ENCODE data around the gene MBD4. TPM values are rescaled to one million over a fixed set of nuclear protein-coding genes. Genes with fewer than 3 reads are reported as not detected.

The MBD4 gene
- total and polyA plus RNA-seq, 10 of the 15 experiments (the other 5 are each of a cell fraction or from before 2014, with no cell fraction given): 17.7 to 59.0 (median 49.0) TPM

- ATAC-seq (no peak), FAIRE-seq (no peak), DNase-seq (ENCODE audit: low read depth, low spot score) (no peak)
- ChIA-PET RAD21 (ENCODE audit: unreplicated experiment) (no interaction called here), SMC1A (ENCODE audit: uncharacterized antibody, unreplicated experiment) (no interaction called here), CTCF (no interaction called here), POLR2A (no interaction called here)
- Histone ChIP-seq H3K36me3 (ENCODE audit: control insufficient read depth in 2 of 2, insufficient read depth in 2 of 2, low read length in 1 of 2) (peaks cover 0 to 3% of the 10 kb centered on the region in 2 experiments; a peak in 2 of 4 replicates), H2AFZ (ENCODE audit: control insufficient read depth, low read depth, low read length) (no peak overlapping the region), H3K4me3 (no peak overlapping the region), H3K4me1 (ENCODE audit: control insufficient read depth, insufficient read depth, low read length) (peaks cover 15% of the 10 kb centered on the region), H3K9me3 (replicated peaks; ENCODE audit: control insufficient read depth, insufficient read depth, low read length) (no peaks in the 10 kb centered on the region), H3K79me2 (ENCODE audit: control insufficient read depth, insufficient read depth, low read length) (no peaks in the 10 kb centered on the region), H4K20me1 (ENCODE audit: control insufficient read depth, insufficient read depth) (no peaks in the 10 kb centered on the region), H3K27me3 (replicated peaks in 1 of 2; ENCODE audit: control insufficient read depth in 2 of 2, insufficient read depth in 2 of 2, low read length in 1 of 2) (no peaks in the 10 kb centered on the region), H3K27ac (ENCODE audit: control insufficient read depth, insufficient read depth) (no peak overlapping the region), H3K9ac (ENCODE audit: control insufficient read depth, insufficient read depth, low read length) (no peak overlapping the region), H3K4me2 (ENCODE audit: control insufficient read depth, insufficient read depth) (no peak overlapping the region)
- in situ Hi-C loops (cut with MboI): no loop called here
- intact Hi-C loops (cut with micrococcal nuclease; ENCODE audit: unreplicated experiment): no loop called here
- TF ChIP-seq IRF4 (IDR thresholded peaks at IDR 0.05; ENCODE audit: low read depth, low read length) (no peak), TARDBP (IDR thresholded peaks at IDR 0.05; ENCODE audit: borderline replicate concordance) (no peak), BHLHE40 (IDR thresholded peaks at IDR 0.05; ENCODE audit: borderline replicate concordance in 1 of 2, low read depth in 2 of 2, low read length in 1 of 2) (no peak), KDM1A (IDR thresholded peaks at IDR 0.05; ENCODE audit: borderline replicate concordance) (no peak), NR2C1 (IDR thresholded peaks at IDR 0.05) (no peak), FOXK2 (IDR thresholded peaks at IDR 0.05) (no peak), CTCF (IDR thresholded peaks at IDR 0.05 in 2 of 3, conservative IDR thresholded peaks at IDR 0.05 in 1 of 3; ENCODE audit: control insufficient read depth in 2 of 3, extremely low read depth in 1 of 3, insufficient read depth in 1 of 3, low read depth in 3 of 3, low read length in 3 of 3) (no peak), EZH2 (IDR thresholded peaks at IDR 0.05; ENCODE audit: borderline replicate concordance, control insufficient read depth, low read depth, low read length) (no peak), NFXL1 (IDR thresholded peaks at IDR 0.05; ENCODE audit: borderline replicate concordance) (no peak), TAF1 (IDR thresholded peaks at IDR 0.05; ENCODE audit: borderline replicate concordance, low read depth, low read length) (no peak), CREB1 (IDR thresholded peaks at IDR 0.05; ENCODE audit: low read depth) (no peak), YY1 (IDR thresholded peaks at IDR 0.05; ENCODE audit: low read depth, low read length) (no peak), SREBF1 (IDR thresholded peaks at IDR 0.05; ENCODE audit: low read length) (no peak), SMAD1 (IDR thresholded peaks at IDR 0.05; ENCODE audit: low read depth, partially characterized antibody) (no peak), ZNF207 (IDR thresholded peaks at IDR 0.05; ENCODE audit: borderline replicate concordance) (no peak)
- TF ChIP-seq, protein P1, sequence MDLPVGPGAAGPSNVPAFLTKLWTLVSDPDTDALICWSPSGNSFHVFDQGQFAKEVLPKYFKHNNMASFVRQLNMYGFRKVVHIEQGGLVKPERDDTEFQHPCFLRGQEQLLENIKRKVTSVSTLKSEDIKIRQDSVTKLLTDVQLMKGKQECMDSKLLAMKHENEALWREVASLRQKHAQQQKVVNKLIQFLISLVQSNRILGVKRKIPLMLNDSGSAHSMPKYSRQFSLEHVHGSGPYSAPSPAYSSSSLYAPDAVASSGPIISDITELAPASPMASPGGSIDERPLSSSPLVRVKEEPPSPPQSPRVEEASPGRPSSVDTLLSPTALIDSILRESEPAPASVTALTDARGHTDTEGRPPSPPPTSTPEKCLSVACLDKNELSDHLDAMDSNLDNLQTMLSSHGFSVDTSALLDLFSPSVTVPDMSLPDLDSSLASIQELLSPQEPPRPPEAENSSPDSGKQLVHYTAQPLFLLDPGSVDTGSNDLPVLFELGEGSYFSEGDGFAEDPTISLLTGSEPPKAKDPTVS (IDR thresholded peaks at IDR 0.05; ENCODE audit: low read depth, low read length): no peak
- TF ChIP-seq, protein P2, sequence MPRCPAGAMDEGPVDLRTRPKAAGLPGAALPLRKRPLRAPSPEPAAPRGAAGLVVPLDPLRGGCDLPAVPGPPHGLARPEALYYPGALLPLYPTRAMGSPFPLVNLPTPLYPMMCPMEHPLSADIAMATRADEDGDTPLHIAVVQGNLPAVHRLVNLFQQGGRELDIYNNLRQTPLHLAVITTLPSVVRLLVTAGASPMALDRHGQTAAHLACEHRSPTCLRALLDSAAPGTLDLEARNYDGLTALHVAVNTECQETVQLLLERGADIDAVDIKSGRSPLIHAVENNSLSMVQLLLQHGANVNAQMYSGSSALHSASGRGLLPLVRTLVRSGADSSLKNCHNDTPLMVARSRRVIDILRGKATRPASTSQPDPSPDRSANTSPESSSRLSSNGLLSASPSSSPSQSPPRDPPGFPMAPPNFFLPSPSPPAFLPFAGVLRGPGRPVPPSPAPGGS (IDR thresholded peaks at IDR 0.05; ENCODE audit: borderline replicate concordance, insufficient read depth, low read depth, low read length, poor library complexity, severe bottlenecking): no peak
- WGBS (ENCODE audit: insufficient coverage, insufficient replicate concordance, low lambda C conversion rate, missing lambda C conversion rate): 97% methylated on average over 8 of the region's 8 CpGs
- no TSS peak for BruUV-seq (replicated peaks)
Measured at GRCh38 chr3:129483870-129484269, 44.1 kb upstream of the MBD4 start.

All from GM12878 (cell line).